Keratinocyte (primary cell): Measurements from ENCODE around the gene HCFC1. TPM values are rescaled to one million over a fixed set of nuclear protein-coding genes. Genes with fewer than 3 reads are reported as not detected.

Source experiments
- DNase-seq: peaks from one replicate; pipeline ENCODE4 v3.0.0-alpha.2; 2011; ENCODE audit warnings: low read depth, missing footprints, low spot score
- FAIRE-seq: peaks from 2 replicates; lab custom pipeline; 2011; peaks lifted over from hg19 to GRCh38; lab: Jason Lieb, UNC
- H2AFZ ChIP-seq: 2 replicates; pipeline ENCODE4 v1.6.0; 2012; ENCODE audit warnings: low read length, control low read depth, inconsistent platforms; ENCODE audit not compliant: control insufficient read depth
- H3K27ac ChIP-seq: 2 replicates; pipeline ENCODE4 v1.5.1; 2011; ENCODE audit warnings: low read length; ENCODE audit not compliant: control insufficient read depth, insufficient read depth
- H3K27me3 ChIP-seq: 3 replicates; pipeline ENCODE4 v1.6.0; 2011; ENCODE audit warnings: low read length; ENCODE audit not compliant: control insufficient read depth, insufficient read depth; ENCODE audit errors: extremely low read depth
- H3K36me3 ChIP-seq, 2 experiments: 2 replicates in 1 of 2; 3 replicates in 1 of 2; pipeline ENCODE4 v1.5.1; 2011; ENCODE audit warnings: low read length in 2 of 2, mild to moderate bottlenecking in 1 of 2; ENCODE audit not compliant: control insufficient read depth in 2 of 2, insufficient read depth in 2 of 2; ENCODE audit errors: extremely low read depth in 1 of 2
- H3K4me1 ChIP-seq: 3 replicates; pipeline ENCODE4 v1.5.1; 2011; ENCODE audit warnings: low read length; ENCODE audit not compliant: control insufficient read depth, insufficient read depth; ENCODE audit errors: extremely low read depth
- H3K4me2 ChIP-seq: 3 replicates; pipeline ENCODE4 v1.6.0; 2011; ENCODE audit warnings: low read depth, low read length; ENCODE audit not compliant: control insufficient read depth, insufficient read depth; ENCODE audit errors: extremely low read depth
- H3K4me3 ChIP-seq, 3 experiments: fragments of 200-600 bp in 1 of 3; sonication (generic) in 1 of 3; 2 replicates in 2 of 3; 3 replicates in 1 of 3; pipeline ENCODE4 v1.5.1; 2011 to 2016; ENCODE audit warnings: low read length in 3 of 3, mild to moderate bottlenecking in 3 of 3, control low read depth in 2 of 3, inconsistent platforms in 1 of 3, low read depth in 1 of 3, mixed read lengths in 1 of 3, mixed run types in 1 of 3, moderate library complexity in 1 of 3; ENCODE audit not compliant: control insufficient read depth in 2 of 3, insufficient read depth in 2 of 3; ENCODE audit errors: extremely low read depth in 1 of 3
- H3K79me2 ChIP-seq: 2 replicates; pipeline ENCODE4 v1.6.0; 2012; ENCODE audit warnings: low read length; ENCODE audit not compliant: control insufficient read depth, insufficient read depth
- H3K9ac ChIP-seq: 3 replicates; pipeline ENCODE4 v1.6.0; 2011; ENCODE audit warnings: low read length; ENCODE audit not compliant: control insufficient read depth, insufficient read depth; ENCODE audit errors: extremely low read depth
- H3K9me1 ChIP-seq: 3 replicates; pipeline ENCODE4 v1.6.0; 2011; ENCODE audit warnings: low read length; ENCODE audit not compliant: control insufficient read depth, insufficient read depth; ENCODE audit errors: extremely low read depth
- H3K9me3 ChIP-seq: 2 replicates; pipeline ENCODE4 v1.5.1; 2012; ENCODE audit warnings: low read depth, low read length; ENCODE audit not compliant: control insufficient read depth
- H4K20me1 ChIP-seq: 3 replicates; pipeline ENCODE4 v1.6.0; 2011; ENCODE audit warnings: low read length; ENCODE audit not compliant: control insufficient read depth, insufficient read depth; ENCODE audit errors: extremely low read depth
- EZH2 ChIP-seq: IDR thresholded peaks from one replicate; pipeline ENCODE4 v1.6.1; 2012; ENCODE audit warnings: inconsistent platforms, mild to moderate bottlenecking, low read length, moderate library complexity
- dilution Hi-C: fragments of 300-500 bp; cut with MboI; formaldehyde crosslinking; loops from one replicate; pipeline ENCODE4 v1.7.0; 2020; ENCODE audit warnings: low sequenced_read_pairs; ENCODE audit not compliant: extremely low pct_ligation_motif_present
- polyA plus RNA-seq, 5 experiments: library from polyadenylated mRNA; depleted of rRNA in 3 of 5; stranded (reverse) in 3 of 5; stranded (forward) in 1 of 5; unstranded in 1 of 5; fragments of >200 nt; gene quantifications; 1 replicate in 1 of 5; 2 replicates in 3 of 5; 3 replicates in 1 of 5; pipeline versions ENCODE4 v1.2.1 to v1.2.3, GENCODE V29; 2011 to 2012; ENCODE audit warnings: missing spikeins in 2 of 5, low read depth in 1 of 5, low replicate concordance in 1 of 5
- TF ChIP-seq, protein P1 (sequence below), 3 experiments: IDR thresholded peaks in 1 of 3; conservative IDR thresholded peaks in 1 of 3; optimal IDR thresholded peaks in 1 of 3; 2 replicates in 2 of 3; 3 replicates in 1 of 3; pipeline versions ENCODE3 to v1.5.1; 2011; ENCODE audit warnings: low read length in 3 of 3, mild to moderate bottlenecking in 3 of 3, moderate library complexity in 2 of 3, control low read depth in 1 of 3, inconsistent platforms in 1 of 3; ENCODE audit not compliant: insufficient read depth in 2 of 3; ENCODE audit errors: extremely low read depth in 1 of 3

Gene HCFC1
- polyA plus RNA-seq, 1 donor (not counting 4 experiments of a cell fraction or from before 2014, with no cell fraction given) = 2.7 TPM

DNA sequence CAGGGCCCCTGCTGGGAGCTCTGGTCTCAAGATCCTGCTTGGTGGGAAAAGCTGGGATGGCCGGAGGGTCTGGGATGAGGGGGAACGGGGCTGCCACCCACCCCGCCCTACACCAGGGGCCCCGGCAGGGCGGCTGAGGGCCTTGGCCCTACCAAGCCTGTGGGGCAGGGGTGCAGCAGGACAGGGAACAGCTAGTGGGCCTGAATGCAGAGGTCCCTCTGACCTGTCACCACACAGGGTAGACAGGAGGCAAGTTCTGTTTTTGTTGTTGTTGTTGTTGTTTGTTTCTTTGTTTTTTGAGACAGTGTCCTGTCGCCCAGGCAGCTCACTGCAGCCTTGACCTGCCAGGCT, 26.8 kb downstream of the HCFC1 start:
- no peak for FAIRE-seq

DNA sequence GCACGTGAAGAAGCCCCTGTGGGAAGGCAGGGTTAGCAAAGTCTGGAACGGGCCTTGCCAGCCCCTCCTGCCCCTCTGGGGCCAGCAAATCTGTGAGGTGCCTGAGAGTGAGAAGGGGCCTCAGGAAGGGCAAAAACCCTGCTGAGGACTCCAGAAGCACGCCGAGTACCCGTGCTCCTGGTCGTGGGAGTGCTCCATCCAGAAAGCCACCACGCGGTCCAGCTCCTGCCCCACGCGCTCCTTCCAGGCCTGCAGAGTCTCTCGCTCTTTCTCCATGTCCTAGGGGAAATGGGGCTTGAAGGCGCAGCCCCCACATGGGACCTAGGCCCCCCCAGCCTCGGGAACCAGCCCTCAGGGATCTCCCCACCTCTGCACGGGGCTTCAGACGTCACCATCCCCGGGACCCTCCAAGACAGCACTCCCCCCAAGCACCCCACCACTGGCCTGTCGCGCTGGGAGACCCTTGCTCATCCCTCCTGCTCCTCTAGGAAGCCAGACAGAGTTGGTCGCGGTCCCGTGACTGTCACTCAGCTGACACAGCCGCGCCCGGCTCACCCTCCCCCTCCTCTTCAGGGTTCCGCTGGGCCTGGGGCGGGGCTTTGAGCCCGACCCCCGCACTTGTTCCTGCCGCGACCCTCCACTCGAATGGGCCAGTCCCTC, 27.3 kb downstream of the HCFC1 start, which contains the start of gene RENBP:
Gene RENBP, minus strand, starts transcription at position 504 of the 660 bp plus-strand sequence. Its CDS starts 33 bp downstream, at position 471.
- Histone ChIP-seq H3K27me3 (no peaks in the 10 kb centered on the region), H3K9me3 (no peaks in the 10 kb centered on the region), H3K4me1 (no peaks in the 10 kb centered on the region), H3K9ac (no peak within 1 kb of the TSS), H2AFZ (no peak within 1 kb of the TSS), H3K79me2 (no peaks in the 10 kb centered on the region), H3K9me1 (no peaks in the 10 kb centered on the region), H4K20me1 (no peaks in the 10 kb centered on the region), H3K36me3 (peaks cover 0 to 4% of the 10 kb centered on the region in 2 experiments), H3K4me3 (no peak within 1 kb of the TSS), H3K27ac (no peak within 1 kb of the TSS), H3K4me2 (no peak within 1 kb of the TSS)
- dilution Hi-C loops = no loop called here
- FAIRE-seq = no peak
- TF ChIP-seq EZH2 = no peak
- TF ChIP-seq, protein P1, sequence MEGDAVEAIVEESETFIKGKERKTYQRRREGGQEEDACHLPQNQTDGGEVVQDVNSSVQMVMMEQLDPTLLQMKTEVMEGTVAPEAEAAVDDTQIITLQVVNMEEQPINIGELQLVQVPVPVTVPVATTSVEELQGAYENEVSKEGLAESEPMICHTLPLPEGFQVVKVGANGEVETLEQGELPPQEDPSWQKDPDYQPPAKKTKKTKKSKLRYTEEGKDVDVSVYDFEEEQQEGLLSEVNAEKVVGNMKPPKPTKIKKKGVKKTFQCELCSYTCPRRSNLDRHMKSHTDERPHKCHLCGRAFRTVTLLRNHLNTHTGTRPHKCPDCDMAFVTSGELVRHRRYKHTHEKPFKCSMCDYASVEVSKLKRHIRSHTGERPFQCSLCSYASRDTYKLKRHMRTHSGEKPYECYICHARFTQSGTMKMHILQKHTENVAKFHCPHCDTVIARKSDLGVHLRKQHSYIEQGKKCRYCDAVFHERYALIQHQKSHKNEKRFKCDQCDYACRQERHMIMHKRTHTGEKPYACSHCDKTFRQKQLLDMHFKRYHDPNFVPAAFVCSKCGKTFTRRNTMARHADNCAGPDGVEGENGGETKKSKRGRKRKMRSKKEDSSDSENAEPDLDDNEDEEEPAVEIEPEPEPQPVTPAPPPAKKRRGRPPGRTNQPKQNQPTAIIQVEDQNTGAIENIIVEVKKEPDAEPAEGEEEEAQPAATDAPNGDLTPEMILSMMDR (optimal IDR thresholded peaks at IDR 0.05 in 1 of 3, IDR thresholded peaks at IDR 0.05 in 1 of 3, conservative IDR thresholded peaks at IDR 0.05 in 1 of 3; ENCODE audit: extremely low read depth in 1 of 3, insufficient read depth in 2 of 3, low read length in 3 of 3) = no peak
- DNase-seq = no peak

More for the DNA sequence above, 26.8 kb downstream of the HCFC1 start:
- Histone ChIP-seq H3K27ac (no peak overlapping the region), H3K9me3 (no peaks in the 10 kb centered on the region), H3K9me1 (no peaks in the 10 kb centered on the region), H3K4me3 (no peak overlapping the region), H4K20me1 (no peaks in the 10 kb centered on the region), H3K36me3 (peaks cover 0 to 7% of the 10 kb centered on the region in 2 experiments), H3K4me2 (no peak overlapping the region), H3K27me3 (no peaks in the 10 kb centered on the region), H3K79me2 (no peaks in the 10 kb centered on the region), H3K9ac (no peak overlapping the region), H3K4me1 (no peaks in the 10 kb centered on the region), H2AFZ (no peak overlapping the region)
- dilution Hi-C loops = no loop called here
- no peak for DNase-seq
- TF ChIP-seq, protein P1 (optimal IDR thresholded peaks at IDR 0.05 in 1 of 3, IDR thresholded peaks at IDR 0.05 in 1 of 3, conservative IDR thresholded peaks at IDR 0.05 in 1 of 3; ENCODE audit: extremely low read depth in 1 of 3, insufficient read depth in 2 of 3, low read length in 3 of 3) = no peak
- TF ChIP-seq EZH2 = no peak
